ENCODE measurements around the gene PPP1R15A. TPM values are rescaled to one million over a fixed set of nuclear protein-coding genes. Genes with fewer than 3 reads are reported as not detected.

The PPP1R15A gene
- total and polyA plus RNA-seq, 4 donors, result 5.6 to 52.5 (median 11.3) TPM

DNA sequence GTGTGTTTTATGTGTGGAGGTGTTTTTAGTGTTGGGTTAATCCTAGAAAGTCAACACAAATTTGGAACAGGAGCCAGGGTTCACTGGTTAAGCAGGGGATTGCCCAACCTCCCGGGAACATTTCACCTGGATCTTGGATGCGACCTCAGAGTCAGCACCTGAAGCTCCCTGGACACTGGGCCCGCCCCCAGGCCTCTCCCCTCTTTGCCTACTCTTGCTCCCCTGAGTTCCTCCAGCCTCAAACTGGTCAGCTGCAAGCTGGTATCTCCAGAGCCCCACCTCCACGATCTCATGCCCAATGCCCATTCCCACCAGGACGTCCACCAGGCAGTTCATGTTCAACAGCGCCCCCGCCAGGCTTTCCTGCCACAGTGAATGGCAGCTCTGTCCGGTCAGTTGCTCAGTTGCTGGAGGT lies 45.6 kb upstream of the PPP1R15A start (continued):
- TF ChIP-seq REST (IDR thresholded peaks at IDR 0.05), result peak; percentile 76
- TF ChIP-seq GABPA (IDR thresholded peaks at IDR 0.05 in 1 of 2, conservative IDR thresholded peaks at IDR 0.05 in 1 of 2), result no peak
- peak; percentile 53 to 61 for TF ChIP-seq RAD21 (IDR thresholded peaks at IDR 0.05)
- no peak for TF ChIP-seq YY1 (IDR thresholded peaks at IDR 0.05)

- H3K4me1 ChIP-seq (ENCODE audit: control insufficient read depth in 4 of 4, insufficient read depth in 4 of 4, low read length in 3 of 4), result peaks cover 3 to 30% (median 21%) of the 10 kb centered on the region in 4 donors
- H3K4me3 ChIP-seq (ENCODE audit: low read depth in 1 of 3, low read length in 3 of 3), result no peak overlapping the region
- peaks cover 0 to 14% (median 4%) of the 10 kb centered on the region in 4 donors for H3K36me3 ChIP-seq (ENCODE audit: control insufficient read depth in 4 of 4, insufficient read depth in 3 of 4, low read depth in 1 of 4, low read length in 3 of 4)
- H3K9me3 ChIP-seq (ENCODE audit: control insufficient read depth in 4 of 4, low read length in 3 of 4), result no peaks in the 10 kb centered on the region
- H3K9ac ChIP-seq (ENCODE audit: low read depth in 1 of 2, low read length in 2 of 2), result no peak overlapping the region
- 83% methylated on average over 9 of the region's 9 CpGs for WGBS
- no peaks in the 10 kb centered on the region for H3K27me3 ChIP-seq (ENCODE audit: control insufficient read depth in 4 of 4, insufficient read depth in 4 of 4, low read length in 3 of 4)
- no peak for DNase-seq (ENCODE audit: low spot score)
- no peak overlapping the region for H3K27ac ChIP-seq (ENCODE audit: low read depth in 1 of 2, low read length in 2 of 2)
- TF ChIP-seq REST (IDR thresholded peaks at IDR 0.05) (no peak), NR2F2 (IDR thresholded peaks at IDR 0.05) (no peak), TAF1 (conservative IDR thresholded peaks at IDR 0.05) (no peak)
These were observed 42.1 kb upstream of the PPP1R15A start for GRCh38 chr19:48830088-48830487.

GRCh38 chr19:48830965-48831364 lies 41.3 kb upstream of the PPP1R15A start:
- 97% methylated on average over 4 of the region's 4 CpGs for WGBS
- H3K27ac ChIP-seq (ENCODE audit: low read depth in 1 of 2, low read length in 2 of 2), result no peak overlapping the region
- H3K9me3 ChIP-seq (ENCODE audit: control insufficient read depth in 4 of 4, low read length in 3 of 4), result no peaks in the 10 kb centered on the region
- no peak overlapping the region for H3K9ac ChIP-seq (ENCODE audit: low read depth in 1 of 2, low read length in 2 of 2)
- H3K27me3 ChIP-seq (ENCODE audit: control insufficient read depth in 4 of 4, insufficient read depth in 4 of 4, low read length in 3 of 4), result no peaks in the 10 kb centered on the region
- H3K36me3 ChIP-seq (ENCODE audit: control insufficient read depth in 4 of 4, insufficient read depth in 3 of 4, low read depth in 1 of 4, low read length in 3 of 4), result peaks cover 0 to 14% (median 4%) of the 10 kb centered on the region in 4 donors
- H3K4me1 ChIP-seq (ENCODE audit: control insufficient read depth in 4 of 4, insufficient read depth in 4 of 4, low read length in 3 of 4), result peaks cover 3 to 33% (median 24%) of the 10 kb centered on the region in 4 donors
- no peak overlapping the region for H3K4me3 ChIP-seq (ENCODE audit: low read depth in 1 of 3, low read length in 3 of 3)
- DNase-seq (ENCODE audit: low spot score), result no peak
- TF ChIP-seq FOXA2 (IDR thresholded peaks at IDR 0.05) (no peak), ATF3 (IDR thresholded peaks at IDR 0.05) (no peak), YY1 (IDR thresholded peaks at IDR 0.05) (no peak), REST (IDR thresholded peaks at IDR 0.05) (no peak), HNF4G (IDR thresholded peaks at IDR 0.05) (no peak), RXRA (IDR thresholded peaks at IDR 0.05) (no peak), ZBTB33 (IDR thresholded peaks at IDR 0.05) (no peak), JUND (IDR thresholded peaks at IDR 0.05) (no peak), TAF1 (conservative IDR thresholded peaks at IDR 0.05) (no peak), MAX (IDR thresholded peaks at IDR 0.05) (no peak), CTCF (IDR thresholded peaks at IDR 0.05; ENCODE audit: low read depth, low read length, missing input control) (no peak), NR2F2 (IDR thresholded peaks at IDR 0.05) (no peak)

All from liver (tissue), 9 donors.